Omental fat pad (tissue), 4 donors: ENCODE data around the gene NKD1. TPM values are rescaled to one million over a fixed set of nuclear protein-coding genes. Genes with fewer than 3 reads are reported as not detected.
"Not testable (repeated sequence)": the region's sequence is repeated elsewhere in the genome, so short reads cannot be mapped to it uniquely, and the experiment has no call there.

Source experiments
- ATAC-seq: fragments of 150-250 bp; one replicate; pipeline ENCODE4 v1.9.1; 2016; ENCODE audit warnings: mild to moderate bottlenecking, moderate library complexity; ENCODE audit not compliant: low FRiP score
- DNase-seq: peaks from one replicate; pipeline ENCODE4 v3.0.0-alpha.2; 2019; ENCODE audit warnings: low spot score
- CTCF ChIP-seq, 3 donors: fragments of 450-650 bp; IDR thresholded peaks; one replicate each; pipeline ENCODE4 v1.5.1; 2016 to 2017; ENCODE audit warnings: antibody characterized with exemption in 3 of 3, mild to moderate bottlenecking in 3 of 3, moderate library complexity in 2 of 3
- total RNA-seq, 4 donors: library from RNA; depleted of rRNA; stranded (reverse); fragments of >200 nt; gene quantifications; one replicate each; pipeline ENCODE4 v1.1.0, GENCODE V29; 2016

NKD1 gene
- total RNA-seq, 4 donors from 2014 or later: 2.2 to 11.6 (median 3.1) TPM

- no peak for TF ChIP-seq CTCF (IDR thresholded peaks at IDR 0.05)
- no peak for DNase-seq
- no peak for ATAC-seq
These were observed 15.6 kb upstream of the NKD1 start for GRCh38 chr16:50532576-50532975.

- ATAC-seq (no peak), DNase-seq (no peak)
- TF ChIP-seq CTCF (IDR thresholded peaks at IDR 0.05): no peak
These were observed 14.9 kb upstream of the NKD1 start for GRCh38 chr16:50533317-50533716.

GRCh38 chr16:50534091-50534490 is 14.1 kb upstream of the NKD1 start:
- ATAC-seq (no peak), DNase-seq (no peak)
- TF ChIP-seq CTCF (IDR thresholded peaks at IDR 0.05): no peak

GRCh38 chr16:50534556-50534955 is 13.6 kb upstream of the NKD1 start:
- no peak for DNase-seq
- no peak for TF ChIP-seq CTCF (IDR thresholded peaks at IDR 0.05)

GRCh38 chr16:50534958-50535357 is 13.2 kb upstream of the NKD1 start:
- ATAC-seq (no peak), DNase-seq (no peak)
- no peak for TF ChIP-seq CTCF (IDR thresholded peaks at IDR 0.05)

More at GRCh38 chr16:50534556-50534955, 13.6 kb upstream of the NKD1 start:
- ATAC-seq: no peak

GRCh38 chr16:50535506-50536257 is 12.5 kb upstream of the NKD1 start:
- no peak for ATAC-seq
- no peak for TF ChIP-seq CTCF (IDR thresholded peaks at IDR 0.05)
- DNase-seq: no peak

GRCh38 chr16:50536258-50536645 is 11.9 kb upstream of the NKD1 start:
- not testable (repeated sequence) for DNase-seq, ATAC-seq
